IMR-90 (cell line): ENCODE results near the gene PNMA1. TPM values are rescaled to one million over a fixed set of nuclear protein-coding genes. Genes with fewer than 3 reads are reported as not detected.

Experiments used
- ATAC-seq: fragments of 200-7000 bp; cut with Tn5 transposase; 2 replicates; pipeline ENCODE4 v1.9.1; 2020; ENCODE audit warnings: low read depth, mild to moderate bottlenecking, moderate library complexity
- BruUV-seq: library from RNA; stranded (reverse); fragments of 400-500 nt; replicated peaks from 2 replicates; lab custom pipeline; 2021; lab: Mats Ljungman, UMichigan
- CTCF ChIA-PET: fragments of 300-600 bp; formaldehyde crosslinking; extraction: SDS; loops from one replicate; lab custom pipeline; 2021; ENCODE audit warnings: antibody characterized with exemption; lab: Yijun Ruan, JAX
- POLR2A ChIA-PET: fragments of 300-600 bp; sonication (Branson Sonifier 250); formaldehyde crosslinking; loops from one replicate; lab custom pipeline; 2022; ENCODE audit warnings: antibody characterized with exemption; ENCODE audit not compliant: unreplicated experiment; lab: Charles Lee
- DNase-seq: peaks from one replicate; pipeline ENCODE4 v3.0.0; 2013
- H2AFZ ChIP-seq: replicated peaks from 2 replicates; pipeline ENCODE3; 2013; ENCODE audit warnings: low read length, mild to moderate bottlenecking; ENCODE audit not compliant: poor library complexity
- H2AK5ac ChIP-seq: 2 replicates; pipeline ENCODE4 v1.6.1; 2013; ENCODE audit warnings: low read depth, low read length, inconsistent platforms
- H2AK9ac ChIP-seq: replicated peaks from 2 replicates; pipeline ENCODE3; 2013; ENCODE audit warnings: mild to moderate bottlenecking, low read depth, low read length, moderate library complexity; ENCODE audit not compliant: poor library complexity
- H2BK120ac ChIP-seq: 2 replicates; pipeline ENCODE4 v1.6.1; 2013; ENCODE audit warnings: low read depth, low read length, inconsistent platforms
- H2BK15ac ChIP-seq: 3 replicates; pipeline ENCODE4 v1.6.1; 2013; ENCODE audit warnings: low read depth, low read length, inconsistent platforms
- H2BK20ac ChIP-seq: 2 replicates; pipeline ENCODE4 v1.6.1; 2013; ENCODE audit warnings: low read depth, mild to moderate bottlenecking, inconsistent platforms, low read length, moderate library complexity
- H2BK5ac ChIP-seq: 2 replicates; pipeline ENCODE4 v1.6.1; 2013; ENCODE audit warnings: mild to moderate bottlenecking, low read depth, low read length, inconsistent platforms; ENCODE audit not compliant: poor library complexity, severe bottlenecking
- H3K14ac ChIP-seq: replicated peaks from 2 replicates; pipeline ENCODE4 v1.6.1; 2013; ENCODE audit warnings: low read depth, low read length, inconsistent platforms
- H3K18ac ChIP-seq: 2 replicates; pipeline ENCODE4 v1.6.1; 2013; ENCODE audit warnings: low read depth, low read length, control low read depth
- H3K23ac ChIP-seq: 2 replicates; pipeline ENCODE4 v1.6.1; 2013; ENCODE audit warnings: low read depth, low read length, inconsistent platforms
- H3K27ac ChIP-seq: 2 replicates; pipeline ENCODE4 v1.5.1; 2013; ENCODE audit warnings: mild to moderate bottlenecking, control low read depth, low read length; ENCODE audit not compliant: insufficient read depth
- H3K27me3 ChIP-seq: 2 replicates; pipeline ENCODE4 v1.6.1; 2013; ENCODE audit warnings: low read length; ENCODE audit not compliant: control insufficient read depth, insufficient read depth
- H3K36me3 ChIP-seq: 2 replicates; pipeline ENCODE4 v1.6.1; 2013; ENCODE audit warnings: low read length, mixed read lengths; ENCODE audit not compliant: control insufficient read depth, insufficient read depth
- H3K4ac ChIP-seq: 2 replicates; pipeline ENCODE4 v1.6.1; 2013; ENCODE audit warnings: low read depth, low read length, inconsistent platforms
- H3K4me1 ChIP-seq: 2 replicates; pipeline ENCODE4 v1.6.1; 2013; ENCODE audit warnings: low read length, mixed read lengths; ENCODE audit not compliant: control insufficient read depth, insufficient read depth
- H3K4me2 ChIP-seq: 2 replicates; pipeline ENCODE4 v1.6.1; 2013; ENCODE audit warnings: low read depth, mild to moderate bottlenecking, control low read depth, low read length, moderate library complexity
- H3K4me3 ChIP-seq: 2 replicates; pipeline ENCODE4 v1.5.1; 2013; ENCODE audit warnings: low read depth, mild to moderate bottlenecking, control low read depth, low read length, moderate library complexity; ENCODE audit not compliant: insufficient read depth
- H3K56ac ChIP-seq: 2 replicates; pipeline ENCODE4 v1.6.1; 2013; ENCODE audit warnings: low read length, inconsistent platforms; ENCODE audit not compliant: insufficient read depth; ENCODE audit errors: extremely low read depth
- H3K79me1 ChIP-seq, 2 experiments: 2 replicates each; pipeline ENCODE4 v1.6.1; 2013; ENCODE audit warnings: low read length in 2 of 2, inconsistent platforms in 1 of 2, low read depth in 1 of 2
- H3K9ac ChIP-seq: 2 replicates; pipeline ENCODE4 v1.6.1; 2013; ENCODE audit warnings: low read depth, low read length, control low read depth
- H3K9me1 ChIP-seq: 2 replicates; pipeline ENCODE4 v1.6.1; 2013; ENCODE audit warnings: low read length, inconsistent platforms; ENCODE audit not compliant: insufficient read depth
- H3K9me3 ChIP-seq: 2 replicates; pipeline ENCODE4 v1.6.1; 2013; ENCODE audit warnings: low read length; ENCODE audit not compliant: control insufficient read depth, insufficient read depth
- H4K20me1 ChIP-seq: 2 replicates; pipeline ENCODE4 v1.6.1; 2013; ENCODE audit warnings: low read length, inconsistent platforms; ENCODE audit not compliant: insufficient read depth
- H4K5ac ChIP-seq: 2 replicates; pipeline ENCODE4 v1.6.1; 2013; ENCODE audit warnings: mild to moderate bottlenecking, low read depth, low read length, control low read depth
- H4K8ac ChIP-seq, 2 experiments: 2 replicates each; pipeline ENCODE4 v1.6.1; 2013; ENCODE audit warnings: low read depth in 2 of 2, low read length in 2 of 2, control low read depth in 1 of 2, inconsistent platforms in 1 of 2
- H4K91ac ChIP-seq: 2 replicates; pipeline ENCODE4 v1.6.1; 2013; ENCODE audit warnings: low read depth, low read length, inconsistent platforms; ENCODE audit not compliant: insufficient read depth
- CEBPB ChIP-seq: IDR thresholded peaks from 2 replicates; pipeline ENCODE4 v1.6.1; 2012; ENCODE audit warnings: low read depth, low read length, improper control_type of control experiment
- ELK1 ChIP-seq: fragments of 150-350 bp; IDR thresholded peaks from 2 replicates; pipeline ENCODE4 v1.6.1; 2016; ENCODE audit warnings: low read depth, mild to moderate bottlenecking, low read length, moderate library complexity, borderline replicate concordance
- MAFK ChIP-seq: IDR thresholded peaks from 2 replicates; pipeline ENCODE4 v1.6.1; 2012; ENCODE audit warnings: low read depth, low read length, improper control_type of control experiment
- NFE2L2 ChIP-seq: fragments of 150-350 bp; IDR thresholded peaks from 2 replicates; pipeline ENCODE4 v1.6.1; 2016; ENCODE audit warnings: low read depth, mild to moderate bottlenecking, low read length
- WGBS, 2 experiments: methylation state at CpG; one replicate each; pipeline versions ENCODE4 v1.1.5 to v1.1.7; 2013; ENCODE audit warnings: missing lambda C conversion rate in 2 of 2; ENCODE audit not compliant: insufficient read length in 1 of 2; ENCODE audit errors: extremely low coverage in 2 of 2; 5-methylcytosine and 5-hydroxymethylcytosine counted together
- dilution Hi-C: fragments of 300-500 bp; cut with HindIII; formaldehyde crosslinking; loops from one replicate; pipeline ENCODE4 v1.14.3; 2018; ENCODE audit warnings: low sequenced_read_pairs; ENCODE audit not compliant: unreplicated experiment
- in situ Hi-C: fragments of 300-500 bp; cut with MboI; formaldehyde crosslinking; loops from 3 replicates; pipeline ENCODE4 v1.14.3; 2019; ENCODE audit warnings: low sequenced_read_pairs, inconsistent platforms, mixed read lengths
- intact Hi-C: fragments of 100-400 bp; cut with micrococcal nuclease; formaldehyde crosslinking; loops from 2 replicates; pipeline ENCODE4 v1.10.0; 2022
- polyA plus RNA-seq, 3 experiments: library from polyadenylated mRNA; depleted of rRNA; stranded (reverse); fragments of >200 nt; gene quantifications; 2 replicates each; pipeline ENCODE4 v1.2.3, GENCODE V29; 2012; ENCODE audit warnings: low replicate concordance in 1 of 3
- total RNA-seq: library from RNA; depleted of rRNA; stranded (reverse); fragments of >200 nt; gene quantifications from 2 replicates; pipeline ENCODE4 v1.2.3, GENCODE V29; 2012

PNMA1 gene
- total and polyA plus RNA-seq, 2 of the 4 experiments (the other 2 are of a cell fraction) = 6.5 to 28.2 TPM

- Histone ChIP-seq H4K8ac (peak overlapping the region in 1 of 2 experiments; percentile 42; a peak in 2 of 4 replicates), H2BK5ac (no peak overlapping the region), H3K4me2 (no peak overlapping the region), H3K79me1 (peaks cover 42 to 83% of the 10 kb centered on the region in 2 experiments), H3K56ac (no peak overlapping the region), H3K9ac (no peak overlapping the region), H4K5ac (no peak overlapping the region), H2AFZ (no peak overlapping the region), H3K23ac (peak overlapping the region; percentile 90; the same call in 1 of the 2 replicates), H3K9me1 (peaks cover 34% of the 10 kb centered on the region), H4K20me1 (peaks cover 60% of the 10 kb centered on the region), H3K27ac (no peak overlapping the region), H3K4me1 (peaks cover 33% of the 10 kb centered on the region), H3K27me3 (no peaks in the 10 kb centered on the region), H2AK5ac (0 out of 2 replicates have a peak overlapping the region, but pooled peaks have one; percentile 10), H2BK120ac (no peak overlapping the region), H3K36me3 (no peaks in the 10 kb centered on the region), H3K9me3 (no peaks in the 10 kb centered on the region), H3K14ac (no peak overlapping the region; the same call in 1 of the 2 replicates), H3K18ac (no peak overlapping the region), H2BK15ac (no peak overlapping the region), H3K4me3 (no peak overlapping the region), H3K4ac (no peak overlapping the region), H2AK9ac (no peak overlapping the region), H4K91ac (no peak overlapping the region), H2BK20ac (no peak overlapping the region)
- no peak for ATAC-seq
- DNase-seq = no peak
- ChIA-PET CTCF (no interaction called here), POLR2A (no interaction called here)
- WGBS, 2 experiments = no CpG with 5 or more reads among the region's 2 CpGs
- TF ChIP-seq ELK1 (no peak), CEBPB (no peak), NFE2L2 (no peak), MAFK (no peak)
- intact Hi-C loops (loop anchor here (2.0 kb wide), 2 partner anchors 25 to 63 kb away; no protein-coding TSS in a partner anchor), dilution Hi-C loops (no loop called here), in situ Hi-C loops (no loop called here)
- no TSS peak for BruUV-seq
Measured at GRCh38 chr14:73761618-73762355, 47.6 kb upstream of the PNMA1 start.
